IMR-90 (cell line): ENCODE measurements around the gene CTDSPL.

Experiments used
- POLR2A ChIP-seq: IDR thresholded peaks from 2 replicates; pipeline ENCODE4 v1.6.1; 2012; ENCODE audit warnings: mild to moderate bottlenecking, low read depth, low read length
- RFX5 ChIP-seq: IDR thresholded peaks from 2 replicates; pipeline ENCODE4 v1.8.0; 2012; ENCODE audit warnings: low read depth, mild to moderate bottlenecking, low read length, moderate library complexity
- USF2 ChIP-seq: fragments of 150-350 bp; IDR thresholded peaks from 2 replicates; pipeline ENCODE4 v1.6.1; 2017; ENCODE audit warnings: mild to moderate bottlenecking, antibody characterized with exemption, low read length, low read depth
- TF ChIP-seq, protein P1 (sequence below): conservative IDR thresholded peaks from 2 replicates; pipeline ENCODE4 v1.5.1; 2012; ENCODE audit warnings: mild to moderate bottlenecking, low read depth, low read length, improper control_type of control experiment

DNA sequence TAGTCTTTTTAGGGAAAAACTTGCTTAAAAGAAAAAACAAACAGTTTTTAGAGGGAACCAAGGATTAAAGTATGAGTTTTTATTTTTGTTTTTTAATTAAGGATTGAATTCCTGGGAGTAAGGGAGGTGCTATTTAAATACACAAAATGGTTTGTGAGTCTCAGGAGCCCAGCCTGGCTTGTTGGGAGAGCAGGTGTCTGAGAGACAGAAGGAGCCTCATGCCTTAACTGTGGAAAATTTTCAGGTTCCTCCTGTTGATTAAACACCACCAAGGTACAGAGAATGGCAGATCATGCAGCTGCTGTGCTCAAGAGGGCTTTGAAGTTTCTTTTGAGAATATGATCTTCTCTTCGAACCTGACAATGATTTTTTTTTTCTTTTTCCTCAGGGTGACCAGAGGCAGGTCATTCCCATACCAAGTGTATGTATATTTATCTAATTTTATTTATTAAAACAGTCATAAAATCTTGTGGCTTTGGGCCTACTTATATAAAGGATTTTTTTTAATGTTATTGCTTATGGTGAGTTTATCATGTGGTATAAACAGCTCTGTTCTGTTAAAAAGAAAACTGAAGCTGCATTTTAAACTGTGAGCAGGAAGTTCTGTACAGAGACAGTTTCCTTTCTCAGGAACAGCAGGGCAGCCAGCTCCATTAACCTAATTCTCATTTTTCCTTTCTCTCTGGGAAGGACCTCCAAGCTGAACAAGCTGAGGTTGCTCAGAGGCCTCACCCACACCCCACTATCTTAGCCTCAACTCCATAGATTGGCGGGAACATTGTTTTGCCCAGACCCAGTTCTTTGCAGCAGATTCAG, 95.3 kb downstream of the CTDSPL start:
- TF ChIP-seq, protein P1, sequence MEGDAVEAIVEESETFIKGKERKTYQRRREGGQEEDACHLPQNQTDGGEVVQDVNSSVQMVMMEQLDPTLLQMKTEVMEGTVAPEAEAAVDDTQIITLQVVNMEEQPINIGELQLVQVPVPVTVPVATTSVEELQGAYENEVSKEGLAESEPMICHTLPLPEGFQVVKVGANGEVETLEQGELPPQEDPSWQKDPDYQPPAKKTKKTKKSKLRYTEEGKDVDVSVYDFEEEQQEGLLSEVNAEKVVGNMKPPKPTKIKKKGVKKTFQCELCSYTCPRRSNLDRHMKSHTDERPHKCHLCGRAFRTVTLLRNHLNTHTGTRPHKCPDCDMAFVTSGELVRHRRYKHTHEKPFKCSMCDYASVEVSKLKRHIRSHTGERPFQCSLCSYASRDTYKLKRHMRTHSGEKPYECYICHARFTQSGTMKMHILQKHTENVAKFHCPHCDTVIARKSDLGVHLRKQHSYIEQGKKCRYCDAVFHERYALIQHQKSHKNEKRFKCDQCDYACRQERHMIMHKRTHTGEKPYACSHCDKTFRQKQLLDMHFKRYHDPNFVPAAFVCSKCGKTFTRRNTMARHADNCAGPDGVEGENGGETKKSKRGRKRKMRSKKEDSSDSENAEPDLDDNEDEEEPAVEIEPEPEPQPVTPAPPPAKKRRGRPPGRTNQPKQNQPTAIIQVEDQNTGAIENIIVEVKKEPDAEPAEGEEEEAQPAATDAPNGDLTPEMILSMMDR: no peak
- no peak for TF ChIP-seq RFX5
- TF ChIP-seq USF2: no peak
- no peak for TF ChIP-seq POLR2A
